Measurements from ENCODE around the gene MREG.

The MREG gene

GRCh38 chr2:215899141-215900074 is 113.9 kb downstream of the MREG start:
- Histone ChIP-seq H3K4me1 (ENCODE audit: insufficient read depth, insufficient read length) (no peaks in the 10 kb centered on the region), H3K36me3 (ENCODE audit: insufficient read depth, insufficient read length, low read length) (no peaks in the 10 kb centered on the region), H3K4me3 (ENCODE audit: insufficient read length, low read depth) (no peak overlapping the region), H3K27me3 (ENCODE audit: insufficient read depth, insufficient read length) (no peaks in the 10 kb centered on the region), H3K9ac (ENCODE audit: insufficient read length, low read depth) (no peak overlapping the region), H3K9me3 (ENCODE audit: insufficient read depth, low read length) (peaks cover 7% of the 10 kb centered on the region; the same call in 1 of the 2 replicates)
- no peak for DNase-seq (ENCODE audit: low read depth, low spot score)
- TF ChIP-seq ZNF274 (IDR thresholded peaks at IDR 0.05; ENCODE audit: low read depth, low read length) (no peak), SUZ12 (IDR thresholded peaks at IDR 0.05; ENCODE audit: extremely low read depth, insufficient read depth, insufficient read length) (no peak), YY1 (IDR thresholded peaks at IDR 0.05; ENCODE audit: insufficient read depth, insufficient read length) (no peak)

- Histone ChIP-seq H3K27me3 (ENCODE audit: insufficient read depth, insufficient read length) (no peaks in the 10 kb centered on the region), H3K4me3 (ENCODE audit: insufficient read length, low read depth) (no peak overlapping the region), H3K36me3 (ENCODE audit: insufficient read depth, insufficient read length, low read length) (no peaks in the 10 kb centered on the region), H3K9ac (ENCODE audit: insufficient read length, low read depth) (no peak overlapping the region), H3K4me1 (ENCODE audit: insufficient read depth, insufficient read length) (no peaks in the 10 kb centered on the region), H3K9me3 (ENCODE audit: insufficient read depth, low read length) (peaks cover 7% of the 10 kb centered on the region; the same call in 1 of the 2 replicates)
- TF ChIP-seq YY1 (IDR thresholded peaks at IDR 0.05; ENCODE audit: insufficient read depth, insufficient read length) = no peak
- DNase-seq (ENCODE audit: low read depth, low spot score) = no peak
These were observed 115.0 kb downstream of the MREG start for GRCh38 chr2:215898363-215898762.

- Histone ChIP-seq H3K9me3 (ENCODE audit: insufficient read depth, low read length) (peaks cover 7% of the 10 kb centered on the region; the same call in 1 of the 2 replicates), H3K4me1 (ENCODE audit: insufficient read depth, insufficient read length) (no peaks in the 10 kb centered on the region)
These were observed 116.4 kb downstream of the MREG start for GRCh38 chr2:215896921-215897320.

GRCh38 chr2:215895330-215895729 is 118.0 kb downstream of the MREG start:
- Histone ChIP-seq H3K36me3 (ENCODE audit: insufficient read depth, insufficient read length, low read length) (no peaks in the 10 kb centered on the region), H3K9ac (ENCODE audit: insufficient read length, low read depth) (no peak overlapping the region), H3K27me3 (ENCODE audit: insufficient read depth, insufficient read length) (no peaks in the 10 kb centered on the region), H3K4me1 (ENCODE audit: insufficient read depth, insufficient read length) (no peaks in the 10 kb centered on the region), H3K4me3 (ENCODE audit: insufficient read length, low read depth) (no peak overlapping the region), H3K9me3 (ENCODE audit: insufficient read depth, low read length) (peaks cover 7% of the 10 kb centered on the region; the same call in 1 of the 2 replicates)
- DNase-seq (ENCODE audit: low read depth, low spot score) = no peak
- TF ChIP-seq SUZ12 (IDR thresholded peaks at IDR 0.05; ENCODE audit: extremely low read depth, insufficient read depth, insufficient read length) (no peak), YY1 (IDR thresholded peaks at IDR 0.05; ENCODE audit: insufficient read depth, insufficient read length) (no peak), ZNF274 (IDR thresholded peaks at IDR 0.05; ENCODE audit: low read depth, low read length) (no peak)

More at GRCh38 chr2:215896921-215897320, 116.4 kb downstream of the MREG start:
- Histone ChIP-seq H3K27me3 (ENCODE audit: insufficient read depth, insufficient read length) (no peaks in the 10 kb centered on the region), H3K4me3 (ENCODE audit: insufficient read length, low read depth) (no peak overlapping the region), H3K36me3 (ENCODE audit: insufficient read depth, insufficient read length, low read length) (no peaks in the 10 kb centered on the region), H3K9ac (ENCODE audit: insufficient read length, low read depth) (no peak overlapping the region)
- DNase-seq (ENCODE audit: low read depth, low spot score) = no peak
- no peak for TF ChIP-seq SUZ12 (IDR thresholded peaks at IDR 0.05; ENCODE audit: extremely low read depth, insufficient read depth, insufficient read length)
- no peak for TF ChIP-seq ZNF274 (IDR thresholded peaks at IDR 0.05; ENCODE audit: low read depth, low read length)
- TF ChIP-seq YY1 (IDR thresholded peaks at IDR 0.05; ENCODE audit: insufficient read depth, insufficient read length) = no peak

Data from NT2/D1 (cell line).